GM12872 (cell line): ENCODE results near the gene CELF4.

Experiments used
- TF ChIP-seq, protein P1 (sequence below): IDR thresholded peaks from 3 replicates; pipeline ENCODE4 v1.5.1; 2011; ENCODE audit warnings: low read depth, mild to moderate bottlenecking, low read length, moderate library complexity; ENCODE audit not compliant: insufficient read depth

The CELF4 gene

DNA sequence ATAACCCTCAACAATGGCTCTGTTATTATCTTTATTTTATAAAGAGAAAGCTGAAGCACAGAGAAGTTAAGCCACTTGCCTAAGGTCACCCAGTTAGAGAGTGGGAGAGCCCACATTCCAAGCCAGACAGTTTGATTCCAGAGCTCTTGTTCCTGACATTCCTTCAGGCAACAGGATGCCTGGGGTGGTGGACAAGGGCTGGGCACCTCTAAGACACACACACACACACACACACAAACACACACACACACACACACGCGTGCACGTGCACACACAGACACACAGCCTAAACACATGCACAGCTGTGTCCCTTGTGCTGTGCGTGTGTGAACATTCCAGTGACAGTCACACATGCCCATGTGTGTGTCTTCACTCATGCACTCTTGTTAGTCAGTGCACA is 26.4 kb downstream of the CELF4 start:
- TF ChIP-seq, protein P1, sequence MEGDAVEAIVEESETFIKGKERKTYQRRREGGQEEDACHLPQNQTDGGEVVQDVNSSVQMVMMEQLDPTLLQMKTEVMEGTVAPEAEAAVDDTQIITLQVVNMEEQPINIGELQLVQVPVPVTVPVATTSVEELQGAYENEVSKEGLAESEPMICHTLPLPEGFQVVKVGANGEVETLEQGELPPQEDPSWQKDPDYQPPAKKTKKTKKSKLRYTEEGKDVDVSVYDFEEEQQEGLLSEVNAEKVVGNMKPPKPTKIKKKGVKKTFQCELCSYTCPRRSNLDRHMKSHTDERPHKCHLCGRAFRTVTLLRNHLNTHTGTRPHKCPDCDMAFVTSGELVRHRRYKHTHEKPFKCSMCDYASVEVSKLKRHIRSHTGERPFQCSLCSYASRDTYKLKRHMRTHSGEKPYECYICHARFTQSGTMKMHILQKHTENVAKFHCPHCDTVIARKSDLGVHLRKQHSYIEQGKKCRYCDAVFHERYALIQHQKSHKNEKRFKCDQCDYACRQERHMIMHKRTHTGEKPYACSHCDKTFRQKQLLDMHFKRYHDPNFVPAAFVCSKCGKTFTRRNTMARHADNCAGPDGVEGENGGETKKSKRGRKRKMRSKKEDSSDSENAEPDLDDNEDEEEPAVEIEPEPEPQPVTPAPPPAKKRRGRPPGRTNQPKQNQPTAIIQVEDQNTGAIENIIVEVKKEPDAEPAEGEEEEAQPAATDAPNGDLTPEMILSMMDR, result no peak

DNA sequence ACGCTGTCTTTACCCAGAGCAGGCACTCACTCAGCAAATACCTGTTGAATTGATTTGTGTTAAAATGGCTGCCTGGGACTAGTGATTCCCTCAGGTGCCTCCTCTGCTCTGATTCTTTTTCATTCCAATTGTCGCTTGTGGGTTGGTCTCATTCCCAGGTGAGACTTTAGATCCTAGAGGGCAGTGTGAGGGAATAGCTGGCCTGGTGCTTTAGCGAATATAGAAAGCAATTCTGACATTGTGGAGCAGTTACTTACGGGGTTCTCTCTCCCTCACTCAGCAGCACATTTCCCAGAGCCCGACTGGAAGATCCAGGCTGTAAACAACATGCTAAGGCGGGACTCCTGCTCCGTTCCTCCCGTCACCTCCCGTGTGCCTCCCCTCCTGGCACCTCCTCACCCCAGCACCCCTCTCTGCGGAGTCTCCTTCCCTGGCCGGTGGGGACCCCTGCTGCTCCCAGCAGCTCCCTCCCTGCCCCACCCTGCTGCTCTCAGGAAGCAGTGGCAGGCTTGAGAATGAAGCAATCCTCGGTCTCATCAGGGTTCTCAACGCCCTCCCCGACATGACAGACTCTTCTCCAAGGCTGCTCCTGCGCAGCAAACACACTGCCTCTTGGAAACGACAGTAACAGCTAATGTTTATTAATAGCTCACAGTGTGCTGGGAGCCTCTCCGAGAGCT is 26.9 kb downstream of the CELF4 start:
- TF ChIP-seq, protein P1, result no peak

DNA sequence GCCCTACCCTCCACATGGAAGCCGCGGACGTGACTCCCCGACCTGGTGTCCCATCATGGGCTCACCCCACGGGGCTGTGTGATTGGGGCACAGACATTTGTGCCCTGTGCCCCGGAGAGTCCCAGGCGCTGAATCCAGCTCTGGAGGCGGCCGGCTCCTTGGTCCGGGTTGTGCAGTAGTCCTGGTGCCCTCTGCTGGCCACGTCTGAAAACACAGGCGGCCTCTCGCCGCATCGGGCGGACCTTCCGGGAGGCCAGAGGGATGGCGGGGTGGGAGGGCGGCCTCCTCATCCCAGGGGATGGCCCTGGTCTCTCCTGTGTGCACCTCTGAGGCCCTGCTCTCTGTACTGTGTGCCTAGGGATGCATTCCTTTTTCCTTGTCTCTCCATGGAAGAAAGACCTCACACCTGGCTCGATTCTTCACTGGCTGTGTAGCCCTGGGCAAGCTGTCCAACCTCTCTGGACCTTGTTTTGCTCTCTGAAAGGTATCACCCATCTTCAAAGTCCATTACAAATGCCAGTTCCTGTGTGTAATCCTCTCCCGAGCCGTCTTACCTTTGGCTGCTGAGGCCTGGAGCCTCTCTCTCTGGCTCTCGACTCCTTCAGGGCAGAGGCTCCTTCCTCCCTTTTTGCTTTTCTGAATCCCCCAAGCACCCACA is 27.6 kb downstream of the CELF4 start:
- TF ChIP-seq, protein P1, result peak; percentile 83

DNA sequence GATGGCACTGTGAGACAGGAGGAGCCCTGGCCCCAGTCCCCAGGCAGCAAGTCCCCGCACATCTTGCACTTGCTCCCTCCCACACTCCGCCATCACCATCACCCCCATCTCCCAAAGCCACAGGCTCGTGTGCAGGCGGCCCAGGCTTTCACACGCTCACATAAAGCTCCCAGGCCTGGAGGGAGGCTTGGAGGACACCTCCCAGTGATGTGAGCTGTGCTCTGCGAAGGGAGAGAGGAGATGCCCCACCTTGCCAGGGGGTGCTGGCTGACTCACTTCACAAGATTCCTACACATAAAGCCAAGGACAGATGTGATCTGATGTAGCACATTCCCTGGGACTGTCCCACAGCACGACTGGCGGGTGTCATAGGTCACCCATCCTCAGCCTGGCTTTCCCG is 28.9 kb downstream of the CELF4 start:
- TF ChIP-seq, protein P1, result no peak

DNA sequence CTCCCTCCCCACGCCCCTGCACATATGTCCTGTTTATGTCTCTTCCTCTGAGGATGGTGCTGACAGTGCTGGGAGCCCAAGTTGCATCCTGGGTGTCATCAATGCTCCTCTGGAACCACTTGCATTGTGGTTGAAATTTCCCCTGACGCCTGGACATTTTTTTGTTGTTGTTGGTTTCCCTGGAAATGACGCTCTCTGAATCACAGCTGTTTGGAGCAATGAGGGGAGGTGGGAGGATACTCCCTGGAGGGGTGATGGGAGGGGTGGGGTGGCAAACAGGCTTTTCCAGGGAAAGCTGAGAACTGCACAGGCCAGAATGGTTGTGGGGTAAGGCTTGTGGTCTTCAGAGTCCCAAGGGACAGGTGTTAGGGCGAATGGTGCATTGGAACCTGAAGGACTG is 29.6 kb downstream of the CELF4 start:
- TF ChIP-seq, protein P1, result no peak

DNA sequence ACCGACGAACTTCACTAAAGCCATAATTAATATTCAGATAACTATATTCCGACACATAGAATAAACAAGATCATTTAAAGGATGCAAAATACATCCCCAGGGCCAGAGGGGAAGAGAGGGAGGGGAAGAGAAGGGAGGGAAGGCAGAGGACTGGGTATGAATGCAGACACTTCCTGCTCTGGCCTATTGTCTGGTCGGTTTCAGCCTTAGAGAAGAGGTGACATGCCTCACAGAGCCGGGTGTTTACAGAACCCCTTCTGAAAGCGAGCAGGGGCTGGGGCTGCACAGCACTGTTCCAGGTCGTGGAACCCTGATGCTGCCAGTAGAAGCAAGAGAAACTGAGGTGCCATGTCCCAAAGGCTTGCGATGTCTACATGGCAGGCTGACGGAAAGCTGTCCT is 31.0 kb downstream of the CELF4 start:
- TF ChIP-seq, protein P1, result no peak

DNA sequence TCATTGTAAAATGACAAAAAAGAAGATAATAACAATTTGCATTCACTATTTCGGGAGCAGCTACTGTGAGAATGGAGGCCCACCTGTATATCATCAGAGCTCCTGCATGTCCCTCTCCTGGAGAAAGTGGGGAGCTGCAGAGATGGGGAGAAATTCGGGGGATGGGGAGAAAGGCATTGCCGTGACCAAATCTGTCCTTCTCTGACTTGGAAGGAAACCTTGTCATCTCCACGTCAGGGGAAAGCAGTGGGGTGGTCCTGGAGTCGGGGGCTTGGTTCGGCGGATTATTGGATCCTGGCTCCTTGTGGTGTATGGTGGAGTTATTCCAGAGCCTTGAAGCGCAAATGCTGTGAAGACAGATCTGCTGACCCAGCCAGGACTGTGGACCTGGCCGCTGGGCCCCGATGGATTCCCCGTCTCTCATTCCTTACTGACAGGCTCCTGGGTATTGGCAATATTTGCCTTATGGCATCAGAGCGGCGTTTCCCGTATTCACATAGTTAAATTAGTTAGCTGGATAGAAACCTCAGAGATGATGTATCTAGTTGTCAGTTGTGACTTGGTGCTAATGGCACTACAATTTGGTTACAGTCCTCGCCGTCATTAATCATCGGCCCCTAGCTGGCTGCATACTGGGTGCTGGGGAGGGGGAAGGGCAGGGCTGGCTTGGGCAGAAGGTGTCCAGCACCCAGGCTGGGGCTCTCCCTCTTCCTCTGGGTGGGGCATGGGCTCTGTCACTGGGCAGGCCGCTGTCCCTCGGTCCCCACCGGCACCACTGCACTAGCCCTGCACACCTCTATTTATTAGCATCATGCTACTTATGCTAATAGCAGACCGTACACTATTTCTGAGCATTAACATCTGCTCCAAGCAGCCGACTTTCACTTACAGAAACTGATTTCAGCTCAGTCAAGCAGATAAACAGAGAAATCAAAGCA is 31.7 kb downstream of the CELF4 start:
- TF ChIP-seq, protein P1, result peak; percentile 5; the same call in 1 of the 3 replicates
